ENCODE results near the gene CCR5AS.
"Not testable (repeated sequence)": the region's sequence is repeated elsewhere in the genome, so short reads cannot be mapped to it uniquely, and the experiment has no call there.

Gene CCR5AS

DNA sequence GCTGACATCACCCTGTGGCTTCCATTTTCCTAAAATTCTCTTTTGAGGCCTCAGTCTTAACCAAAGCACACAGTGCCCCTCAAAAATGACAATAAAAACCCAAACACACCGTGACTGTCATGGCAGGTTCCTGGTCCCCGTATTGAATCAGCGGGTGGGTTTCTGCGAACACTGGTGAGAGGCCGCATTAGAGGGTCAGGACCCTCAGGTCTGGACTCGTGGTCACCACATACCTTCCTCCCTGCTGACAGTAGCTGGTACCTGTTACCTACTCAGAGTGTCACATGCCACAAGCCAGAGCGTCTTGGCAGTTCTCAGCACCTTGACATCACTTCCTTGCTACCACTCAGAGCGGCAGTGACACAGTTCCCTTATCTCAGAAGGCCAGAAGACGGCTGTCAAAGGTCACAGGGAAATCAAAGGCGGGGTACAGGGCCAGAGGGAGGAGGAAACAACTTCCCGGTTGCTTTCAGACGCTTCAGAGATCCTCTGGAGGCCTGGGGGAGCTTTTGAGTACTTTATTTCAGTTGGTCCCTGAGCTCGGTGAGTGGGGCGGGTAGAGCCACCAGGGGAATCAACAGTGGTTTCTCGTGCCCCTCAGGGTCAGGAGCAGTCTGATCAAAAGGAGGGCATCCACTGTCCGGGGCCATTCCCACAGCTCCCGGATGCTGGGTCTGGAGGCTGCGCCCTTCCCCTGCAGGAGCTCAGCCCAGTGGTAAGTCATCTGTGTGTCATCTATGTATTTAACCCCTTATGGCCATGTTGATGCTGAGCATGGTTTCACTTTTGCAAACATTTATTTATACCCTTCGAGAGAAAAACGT lies at the start of gene CCR5AS, which contains the start of gene CCRL2:
Gene CCR5AS, minus strand, starts transcription at position 279 of the 824 bp plus-strand sequence.
Gene CCRL2, plus strand, starts transcription at position 472 of the 824 bp plus-strand sequence. CDS start 821 bp downstream, outside the sequence.
- no peak for DNase-seq

DNA sequence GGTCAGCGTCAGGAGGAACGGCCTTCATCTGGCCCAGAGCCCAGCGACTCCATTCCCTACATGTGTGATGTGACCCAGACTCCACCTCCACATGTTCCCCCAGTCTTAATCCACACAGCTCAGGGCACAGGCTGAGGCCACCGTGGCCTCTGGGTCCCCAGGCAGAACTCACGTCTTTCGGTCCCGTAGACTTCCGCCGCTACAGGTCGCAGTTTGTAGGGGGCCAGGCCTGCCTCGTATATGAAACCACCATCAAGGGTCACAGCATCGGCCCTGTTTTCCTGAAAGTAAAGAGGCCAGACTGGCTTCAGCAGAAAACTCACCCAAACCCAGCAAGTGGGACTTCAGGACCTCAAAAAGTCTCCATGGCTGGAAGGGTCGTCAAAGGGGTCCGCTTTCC lies 49.3 kb upstream of the CCR5AS start:
- no peak for DNase-seq

DNA sequence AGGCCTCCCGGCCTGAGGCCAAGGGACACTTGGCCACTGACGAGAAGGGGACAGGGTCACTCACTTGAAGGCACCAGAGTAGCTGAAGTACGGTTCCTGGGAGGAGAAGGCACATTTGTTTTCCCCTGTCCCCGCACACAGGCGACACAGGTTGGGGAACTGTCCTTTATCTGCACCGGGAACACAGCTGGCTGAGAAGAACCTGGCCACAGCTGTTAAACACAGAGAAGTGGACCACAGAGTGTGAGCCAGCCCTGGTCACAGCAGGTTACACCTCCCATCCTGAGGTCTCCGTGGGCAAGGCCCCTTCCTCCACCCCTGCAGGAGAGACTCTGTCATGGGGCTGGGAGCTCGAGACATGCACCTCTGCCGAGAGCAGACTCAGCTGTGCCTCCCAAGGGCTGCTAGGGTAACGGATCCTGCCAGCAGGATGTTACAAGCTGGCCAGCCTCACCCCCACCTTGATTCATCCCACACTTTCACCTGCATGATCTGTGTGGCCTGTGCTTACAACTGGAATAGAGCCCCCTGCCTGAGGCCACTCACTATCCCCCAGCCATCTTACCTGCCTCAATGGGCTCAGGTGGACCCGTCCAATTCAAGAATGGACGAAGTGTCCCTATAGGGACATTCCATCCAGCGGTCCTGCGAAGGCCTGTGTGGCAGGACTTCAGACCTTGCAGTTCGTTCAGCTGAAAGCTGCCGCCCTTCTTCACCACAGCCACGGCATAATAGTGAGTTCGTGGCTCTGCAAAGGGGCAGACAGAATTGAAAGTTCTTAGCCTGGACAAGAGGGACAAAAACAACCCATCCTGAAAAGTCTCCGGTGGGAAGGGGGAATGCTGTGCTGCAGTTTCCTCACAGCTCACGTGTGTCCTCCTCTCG lies 48.6 kb upstream of the CCR5AS start:
- no peak for DNase-seq

DNA sequence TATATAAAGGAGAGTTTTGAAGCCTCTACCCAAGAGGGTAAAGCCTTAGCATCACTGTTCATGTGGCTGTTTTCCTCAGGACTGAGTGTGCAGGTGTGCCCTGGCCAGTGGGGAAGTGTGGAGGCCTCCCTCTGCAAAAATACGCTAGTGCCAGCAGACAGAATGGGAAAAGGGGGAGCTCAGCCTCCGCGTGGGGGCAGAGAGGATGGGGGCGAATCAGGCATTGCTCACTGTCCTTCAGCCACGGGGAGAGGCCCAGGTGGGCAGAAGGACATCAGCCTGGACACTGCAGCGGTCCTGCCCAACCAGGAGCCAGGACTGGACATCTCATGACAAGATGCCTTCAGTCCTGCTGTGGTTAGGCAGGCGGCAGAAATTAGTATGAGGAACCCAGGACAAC lies 47.7 kb upstream of the CCR5AS start:
- DNase-seq, result no peak

DNA sequence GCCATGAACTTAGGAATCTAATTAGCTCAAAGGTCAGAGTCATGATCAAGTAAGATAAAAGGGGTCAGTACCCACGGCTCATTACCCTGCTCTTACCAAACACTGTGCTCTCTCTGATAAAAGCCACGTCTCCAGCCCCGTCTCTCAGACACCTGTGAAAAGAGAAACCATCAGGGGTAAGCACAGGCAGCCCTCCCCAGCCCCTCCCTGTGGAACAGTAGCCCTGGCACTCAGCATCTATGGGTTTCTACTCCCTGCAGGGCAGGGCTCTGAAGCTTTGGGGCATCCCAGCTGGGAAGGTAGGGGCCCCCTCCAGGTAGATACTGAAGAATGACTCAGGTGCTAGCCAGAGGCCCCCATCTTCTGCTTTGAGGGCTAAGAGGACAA lies 47.3 kb upstream of the CCR5AS start:
- DNase-seq, result no peak

DNA sequence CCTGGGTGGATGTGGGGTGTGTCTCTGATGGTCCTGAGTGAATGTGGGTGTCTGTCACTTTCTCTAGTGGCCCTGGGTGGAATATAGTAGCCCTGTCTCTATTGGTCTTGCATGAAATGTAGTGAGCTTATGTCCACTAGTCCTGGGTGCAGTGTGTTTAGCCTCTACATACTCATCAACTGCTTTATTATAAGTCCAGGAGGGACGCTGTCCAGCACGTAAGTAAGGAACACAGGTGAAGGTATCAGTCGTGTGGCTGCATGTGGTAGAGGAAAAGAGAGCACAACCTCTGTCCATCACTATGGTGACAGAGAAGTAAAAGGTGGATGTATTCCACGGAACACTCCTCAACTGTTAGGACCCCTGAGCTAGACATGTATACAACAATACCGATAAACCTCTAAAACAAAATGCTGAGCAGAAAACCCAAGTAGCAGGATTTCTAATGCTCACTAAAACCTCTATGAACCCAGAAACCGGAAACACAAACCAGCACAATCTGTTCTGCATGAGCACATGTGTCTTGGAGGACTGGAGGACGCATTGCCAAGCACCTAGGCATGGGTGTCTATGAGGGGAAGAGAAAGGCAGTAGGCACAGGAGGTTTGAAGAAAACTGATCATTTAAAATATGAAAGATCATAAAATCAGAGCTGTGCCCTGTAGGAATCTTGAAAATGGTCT lies 46.8 kb upstream of the CCR5AS start:
- DNase-seq, result no peak

DNA sequence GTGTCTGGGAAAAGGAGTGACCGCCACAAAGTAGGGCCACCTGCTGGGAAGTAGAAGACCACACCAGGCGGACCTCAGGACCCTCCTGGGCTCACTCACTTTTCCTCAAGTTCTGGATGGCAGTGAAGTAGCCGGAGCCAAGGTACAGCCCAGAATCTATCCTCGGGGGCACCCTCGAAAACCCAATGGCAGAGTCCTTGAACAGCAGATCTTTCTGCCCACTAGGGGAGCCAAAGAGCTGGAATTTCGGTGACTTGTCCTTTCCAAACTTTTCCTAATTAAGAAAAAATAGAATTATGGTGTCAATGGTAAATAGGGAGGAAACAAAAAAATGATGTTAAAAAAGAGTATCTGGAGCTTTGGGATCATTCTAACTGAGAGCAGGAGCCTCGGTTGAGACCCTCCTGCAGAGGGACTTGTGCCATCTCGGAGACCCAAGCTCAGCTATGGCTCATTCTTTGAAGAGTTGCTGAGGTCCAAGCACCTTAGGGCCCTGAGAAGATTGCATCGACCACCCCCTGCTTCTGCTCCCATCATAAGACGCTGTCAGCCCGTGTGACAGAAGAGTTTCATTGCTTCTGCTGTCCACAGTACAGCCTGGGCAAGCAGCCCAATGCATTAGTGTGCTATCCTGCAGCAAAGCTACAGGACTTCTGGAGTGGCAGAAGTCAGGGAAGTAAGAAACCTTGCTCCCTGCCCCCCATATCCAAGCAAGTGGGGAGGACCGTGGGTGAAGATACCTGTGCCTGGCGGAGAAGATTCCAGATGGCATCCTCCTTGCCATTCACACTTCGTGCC lies 43.1 kb upstream of the CCR5AS start:
- no peak for DNase-seq

DNA sequence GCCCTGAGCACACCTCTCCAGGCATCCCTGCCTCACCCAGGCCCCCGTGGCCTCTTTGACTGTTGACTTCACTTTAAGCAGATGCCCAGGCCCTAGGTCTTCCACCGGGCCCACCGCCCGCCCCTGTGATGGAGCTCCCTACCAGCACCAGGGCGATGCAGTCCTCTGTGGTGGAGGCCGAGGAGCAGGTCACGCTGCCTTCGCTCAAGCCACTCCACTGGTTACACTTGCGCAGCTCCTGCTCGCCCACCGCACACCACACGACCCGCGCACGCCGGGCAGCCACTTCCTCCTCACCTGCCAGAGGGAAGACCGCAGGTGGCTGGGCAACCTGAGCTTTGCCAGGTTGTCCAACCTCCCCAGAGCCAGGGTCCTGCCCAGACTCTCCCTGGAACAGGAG lies 41.9 kb upstream of the CCR5AS start:
- DNase-seq, result no peak

DNA sequence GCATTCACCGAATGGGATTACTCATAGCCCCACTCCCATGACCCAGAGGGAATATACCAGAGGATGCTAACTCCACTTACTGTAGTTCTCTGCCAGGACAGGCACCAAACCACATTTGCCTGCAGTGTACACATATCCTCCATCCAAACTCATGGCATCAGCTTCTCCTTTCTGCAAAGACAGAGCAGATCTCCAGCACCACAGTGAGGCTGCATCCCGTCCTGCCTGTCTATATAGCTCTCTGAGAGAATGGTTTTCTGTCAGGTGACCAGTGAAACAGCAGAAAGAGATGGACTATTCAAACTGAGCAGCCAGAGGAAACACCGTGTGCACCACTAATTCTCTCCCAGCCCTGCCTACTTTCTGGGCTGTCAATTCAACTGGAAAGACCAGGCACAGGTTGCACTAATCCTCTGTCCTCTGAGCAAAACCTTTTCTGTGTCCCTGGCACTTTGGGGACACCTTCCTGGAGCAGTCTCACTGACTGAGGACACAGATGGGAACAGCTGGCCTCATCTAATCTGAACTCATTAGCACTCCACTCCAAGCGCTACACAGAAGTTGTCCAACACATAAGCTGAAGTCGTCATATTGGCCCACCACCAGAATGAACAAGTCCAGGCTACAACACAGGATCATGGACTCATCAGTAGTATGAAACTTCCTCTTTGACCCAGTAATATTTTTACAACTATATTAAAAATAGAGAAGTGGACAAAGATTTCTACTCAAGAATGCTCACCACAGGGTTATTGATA lies 40.5 kb upstream of the CCR5AS start:
- no peak for DNase-seq

DNA sequence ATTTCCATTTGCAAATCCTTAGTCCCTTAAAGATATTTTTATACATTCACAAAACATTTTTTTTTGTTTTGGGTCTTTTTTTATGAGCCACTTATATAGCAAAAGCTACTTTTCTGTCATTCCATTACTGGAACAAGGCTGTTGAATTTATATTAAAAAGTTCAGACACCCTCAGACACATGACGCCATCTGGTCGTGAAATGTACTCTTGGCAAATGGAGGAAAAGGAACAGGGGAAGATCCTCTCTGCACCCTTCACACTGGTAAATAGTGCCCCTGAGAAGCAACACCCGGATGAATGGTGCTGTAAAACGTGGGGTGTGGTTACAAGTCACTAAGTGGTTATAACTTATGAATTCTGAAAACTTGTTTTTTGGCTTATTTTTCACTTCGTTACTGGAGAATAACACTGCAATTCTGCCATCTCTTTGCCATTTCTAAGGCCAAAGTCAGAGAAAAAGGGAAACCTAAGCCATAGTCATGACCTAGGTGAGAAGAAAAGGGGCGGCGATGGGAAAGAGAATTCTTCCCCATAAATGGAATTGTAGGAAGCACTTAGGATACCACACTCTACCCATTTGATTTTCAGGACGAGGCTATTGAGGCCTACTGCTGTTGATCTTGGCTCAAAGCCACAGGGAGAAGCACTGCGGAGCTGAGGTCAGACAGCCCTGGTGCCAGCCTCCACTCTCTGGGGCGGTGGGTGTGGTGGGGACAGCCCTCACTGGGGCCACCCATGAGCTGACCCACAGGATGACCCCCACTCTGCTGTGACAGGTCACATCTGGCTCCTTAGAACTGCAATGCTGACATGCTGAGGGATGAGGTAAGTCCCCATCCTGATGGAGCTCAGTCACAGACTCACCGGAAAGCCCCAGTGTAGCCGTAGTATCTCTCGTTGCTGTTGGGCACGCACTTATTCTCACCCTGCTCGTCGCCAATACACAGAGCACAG lies 36.0 kb upstream of the CCR5AS start:
- no peak for DNase-seq

DNA sequence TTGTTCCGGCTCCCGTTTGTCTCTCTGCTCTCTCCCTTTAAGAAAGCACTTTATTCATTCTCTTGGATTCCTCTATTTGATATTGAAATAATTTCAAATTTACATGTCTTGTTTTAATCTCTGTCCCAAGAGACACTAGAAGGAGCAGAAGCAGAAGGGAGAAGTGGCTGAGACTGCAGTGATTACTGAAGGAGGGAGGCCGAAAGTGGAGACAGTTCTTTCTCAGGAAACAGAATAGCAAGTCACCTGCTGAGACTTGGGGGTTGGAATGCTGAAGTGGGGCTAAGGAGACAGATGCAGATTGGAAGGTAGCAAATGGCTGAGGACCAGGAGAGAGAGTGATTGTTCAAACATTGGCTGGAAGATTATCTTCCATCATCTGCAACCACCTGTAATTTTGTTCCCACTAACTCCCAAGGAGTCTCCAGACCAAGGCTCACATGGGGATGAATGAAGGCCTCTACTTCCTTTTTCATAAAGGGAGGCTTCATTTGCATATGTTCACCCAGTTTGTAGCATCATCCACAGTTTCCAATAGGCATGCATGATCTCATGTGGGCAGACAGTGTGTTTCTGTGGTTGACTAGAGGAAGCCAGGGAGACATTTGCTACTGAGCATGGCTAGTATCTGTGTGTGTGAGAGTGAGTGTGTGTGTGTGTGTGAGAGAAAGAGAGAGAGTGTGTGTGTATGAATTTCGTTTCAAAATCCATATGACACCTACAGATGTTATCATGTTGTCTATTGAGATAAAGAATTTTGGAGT lies 33.8 kb upstream of the CCR5AS start:
- no peak for DNase-seq

DNA sequence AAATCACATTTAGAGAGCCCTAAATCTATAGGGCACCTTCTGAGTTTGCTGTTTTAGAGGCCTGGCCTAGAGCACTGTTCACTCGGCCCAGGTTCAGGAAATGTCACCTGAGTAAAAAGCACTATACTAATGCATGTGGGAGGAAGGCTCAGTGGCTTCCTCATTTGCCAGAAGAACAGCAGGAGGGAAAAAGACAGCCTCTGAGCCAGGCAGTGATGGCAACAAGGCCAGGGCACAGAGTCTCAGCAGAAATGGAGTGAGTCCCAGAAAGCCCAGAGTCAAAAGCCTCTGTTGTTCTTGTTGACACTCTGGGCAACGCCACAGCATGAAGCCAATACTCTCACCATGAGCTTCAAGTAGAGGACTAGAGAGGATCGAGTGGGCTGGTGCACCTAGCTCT lies 32.0 kb upstream of the CCR5AS start:
- no peak for DNase-seq

DNA sequence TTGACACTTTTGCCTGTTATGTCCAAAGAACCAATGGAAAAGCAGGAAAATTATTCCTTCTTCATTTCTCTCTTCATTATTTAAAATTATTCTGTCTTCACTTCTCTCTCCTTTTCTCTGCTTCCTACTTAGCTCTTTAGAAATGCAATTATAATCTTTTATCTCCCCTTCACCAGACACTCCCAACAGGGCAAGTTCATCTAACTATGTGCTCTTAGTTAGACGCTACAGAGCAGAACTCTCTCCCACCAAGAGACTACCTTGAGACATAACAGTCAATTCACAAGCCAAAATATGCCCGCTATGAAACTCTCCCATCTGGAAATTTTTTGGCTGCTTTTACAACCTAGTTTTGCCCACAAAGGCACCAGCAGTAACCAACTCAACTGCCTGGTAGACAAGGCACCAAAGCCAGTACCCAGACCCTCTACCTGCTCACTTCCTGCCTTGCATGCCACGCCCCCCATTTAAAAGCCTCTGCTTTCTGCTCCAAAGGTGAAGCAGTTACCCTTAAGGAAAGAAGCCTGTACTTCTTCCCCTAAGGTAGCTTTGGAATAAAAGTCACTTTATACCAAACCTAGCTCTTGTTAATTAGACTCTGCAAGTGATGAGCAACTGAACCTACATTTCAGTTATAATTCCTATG lies 28.3 kb upstream of the CCR5AS start:
- no peak for DNase-seq

DNA sequence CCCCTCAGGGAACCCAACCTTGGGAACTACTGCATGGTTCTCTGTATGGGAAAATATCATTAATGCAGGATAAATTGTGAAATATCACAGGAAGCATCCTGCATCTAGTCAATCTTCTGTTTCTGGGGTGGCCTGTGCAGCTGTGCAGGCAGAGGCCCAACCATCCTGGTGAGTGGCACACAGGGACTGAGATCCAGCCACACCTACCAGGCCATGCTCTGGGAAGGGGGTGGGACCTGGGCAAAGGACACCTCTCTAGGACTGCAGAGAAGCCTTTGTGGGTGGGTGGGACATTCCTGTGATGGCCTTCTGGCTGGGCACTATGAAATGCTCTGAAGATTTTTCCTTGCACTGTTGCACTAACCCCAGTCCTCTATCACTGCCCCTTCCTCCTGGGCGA lies 27.0 kb upstream of the CCR5AS start:
- no peak for DNase-seq

DNA sequence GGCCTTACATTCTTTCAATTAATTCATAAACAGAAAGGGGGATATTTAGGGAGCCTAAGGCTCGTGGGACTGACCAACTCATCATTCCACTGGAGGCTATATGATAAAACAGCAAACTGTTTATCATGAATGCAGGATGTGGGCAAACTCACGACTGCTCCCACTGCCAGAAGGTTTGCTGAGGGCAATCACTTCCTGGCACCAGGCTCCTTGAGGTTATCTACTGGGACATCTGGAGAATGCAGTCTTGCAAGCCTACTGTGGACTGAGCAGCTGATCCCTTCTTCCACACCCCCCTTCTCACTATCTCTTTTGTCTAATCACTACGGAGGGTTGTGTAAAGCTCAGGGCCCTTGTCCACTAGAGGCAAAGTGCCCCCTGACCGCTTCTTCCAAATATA lies 26.3 kb upstream of the CCR5AS start:
- not testable (repeated sequence) for DNase-seq

DNA sequence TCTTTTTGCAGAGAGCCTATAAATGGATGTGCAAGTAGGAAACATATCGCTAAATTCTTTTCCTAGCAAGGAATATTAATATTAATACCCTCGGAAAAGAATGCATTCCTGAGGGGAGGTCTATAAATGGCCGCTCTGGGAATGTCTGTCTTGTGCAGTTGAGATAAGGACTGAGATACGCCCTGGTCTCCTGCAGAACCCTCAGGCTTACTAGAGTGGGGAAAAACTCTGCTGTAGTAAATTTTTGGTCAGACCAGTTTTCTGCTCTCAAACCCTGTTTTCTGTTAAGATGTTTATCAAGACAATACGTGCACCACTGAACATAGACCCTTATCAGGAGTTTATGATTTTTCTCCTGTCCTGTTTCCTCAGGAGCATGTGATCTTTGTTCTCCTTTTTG lies 25.0 kb upstream of the CCR5AS start:
- DNase-seq, result not testable (repeated sequence)

DNA sequence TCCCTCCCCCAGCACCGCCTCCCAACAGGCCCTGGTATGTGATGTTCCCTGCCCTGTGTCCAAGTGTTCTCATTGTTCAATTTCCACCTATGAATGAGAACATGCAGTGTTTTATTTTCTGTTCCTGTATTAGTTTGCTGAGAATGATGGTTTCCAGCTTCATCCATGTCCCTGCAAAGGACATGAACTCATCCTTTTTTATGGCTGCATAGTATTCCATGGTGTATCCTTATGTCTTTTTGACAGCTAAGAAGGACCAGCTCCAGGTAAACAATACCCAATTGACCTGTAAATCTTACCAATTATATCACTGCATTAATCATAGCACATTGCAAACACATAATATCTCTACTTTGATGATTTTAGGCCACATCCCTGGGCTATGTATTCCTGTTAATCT lies 24.0 kb upstream of the CCR5AS start:
- DNase-seq, result not testable (repeated sequence)

DNA sequence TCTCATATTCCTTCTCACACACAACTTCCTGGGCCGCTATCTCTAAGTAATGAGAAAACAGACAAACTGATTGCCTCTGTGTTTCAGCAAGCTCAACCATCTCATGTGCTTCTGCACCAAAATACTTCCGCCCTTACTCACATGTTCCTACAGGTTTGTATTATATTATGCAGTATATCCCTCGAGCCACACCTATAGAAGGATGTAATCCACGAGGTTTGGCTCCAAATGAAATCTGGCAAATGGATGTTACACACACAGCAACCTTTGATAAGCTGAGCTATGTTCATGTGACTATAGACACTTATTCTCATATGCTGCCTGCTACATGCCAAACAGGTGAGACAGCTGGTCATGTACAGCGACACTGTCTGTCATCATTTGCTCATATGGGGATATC lies 22.8 kb upstream of the CCR5AS start:
- no peak for DNase-seq

DNA sequence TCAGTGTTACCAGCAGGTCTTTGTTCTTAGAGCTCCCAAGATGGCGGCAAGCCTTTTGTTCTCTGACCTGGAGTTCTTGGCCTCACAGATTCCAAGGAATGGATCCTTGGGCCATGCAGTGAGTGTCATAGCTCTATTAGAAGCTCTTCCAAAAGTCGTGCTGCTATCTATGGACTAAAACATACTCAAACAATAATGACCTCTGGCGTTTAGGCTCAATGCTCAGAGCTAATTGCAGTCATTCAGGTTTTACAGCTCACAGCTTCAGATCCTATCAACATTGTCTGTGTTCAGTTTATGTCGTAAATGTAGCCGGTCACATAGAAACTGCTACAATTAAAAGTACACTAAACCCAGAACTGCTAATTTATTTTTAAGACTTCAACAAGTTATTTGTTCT lies 22.4 kb upstream of the CCR5AS start:
- DNase-seq, result no peak

All from occipital lobe (tissue), 1 donor.